Measurements from ENCODE around the gene CDH16.

DNA sequence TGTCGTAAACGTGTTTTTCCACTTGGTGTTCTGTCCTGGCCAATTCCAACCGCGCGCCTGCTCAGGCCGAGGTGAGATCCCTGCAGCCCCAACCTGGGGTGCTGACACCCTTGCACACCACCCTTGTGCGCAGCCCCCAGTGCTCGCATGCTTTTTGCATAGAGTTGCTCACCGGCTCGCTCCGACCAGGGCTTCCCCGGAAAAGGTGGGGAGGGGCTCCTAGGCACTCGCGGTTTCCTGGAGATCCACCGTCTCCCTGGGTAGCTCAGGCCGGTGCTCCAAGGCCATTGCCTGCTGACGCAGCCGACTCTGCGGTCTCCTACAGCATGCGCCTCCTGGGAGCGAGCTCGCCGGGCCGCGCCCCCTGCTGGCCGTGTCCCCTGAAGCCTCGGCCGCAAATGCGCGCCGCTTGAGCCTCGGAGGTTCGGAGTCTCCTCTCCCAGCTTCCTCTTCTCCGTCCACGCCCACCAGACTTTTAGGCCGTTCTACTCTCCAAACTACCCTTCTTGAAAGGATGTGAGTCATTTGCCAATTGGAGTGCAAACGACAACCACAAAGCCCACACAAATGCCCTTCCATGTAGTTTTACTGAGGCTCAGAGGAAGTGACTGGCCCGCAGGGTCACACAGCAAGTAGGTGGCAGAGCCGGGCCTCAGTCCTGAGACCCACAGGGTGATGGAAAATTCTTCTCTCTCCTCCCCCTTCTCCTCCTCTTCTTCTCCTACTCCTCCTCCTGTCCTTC, 45.6 kb downstream of the CDH16 start:
- TF ChIP-seq, protein P1, sequence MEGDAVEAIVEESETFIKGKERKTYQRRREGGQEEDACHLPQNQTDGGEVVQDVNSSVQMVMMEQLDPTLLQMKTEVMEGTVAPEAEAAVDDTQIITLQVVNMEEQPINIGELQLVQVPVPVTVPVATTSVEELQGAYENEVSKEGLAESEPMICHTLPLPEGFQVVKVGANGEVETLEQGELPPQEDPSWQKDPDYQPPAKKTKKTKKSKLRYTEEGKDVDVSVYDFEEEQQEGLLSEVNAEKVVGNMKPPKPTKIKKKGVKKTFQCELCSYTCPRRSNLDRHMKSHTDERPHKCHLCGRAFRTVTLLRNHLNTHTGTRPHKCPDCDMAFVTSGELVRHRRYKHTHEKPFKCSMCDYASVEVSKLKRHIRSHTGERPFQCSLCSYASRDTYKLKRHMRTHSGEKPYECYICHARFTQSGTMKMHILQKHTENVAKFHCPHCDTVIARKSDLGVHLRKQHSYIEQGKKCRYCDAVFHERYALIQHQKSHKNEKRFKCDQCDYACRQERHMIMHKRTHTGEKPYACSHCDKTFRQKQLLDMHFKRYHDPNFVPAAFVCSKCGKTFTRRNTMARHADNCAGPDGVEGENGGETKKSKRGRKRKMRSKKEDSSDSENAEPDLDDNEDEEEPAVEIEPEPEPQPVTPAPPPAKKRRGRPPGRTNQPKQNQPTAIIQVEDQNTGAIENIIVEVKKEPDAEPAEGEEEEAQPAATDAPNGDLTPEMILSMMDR (conservative IDR thresholded peaks at IDR 0.05): peak; percentile 95
- TF ChIP-seq ZFX (IDR thresholded peaks at IDR 0.05): 0 out of 2 replicates have a peak, but pooled peaks have one; percentile 30
